Stimulated activated CD4-positive, alpha-beta T cell treated with anti-CD3 and anti-CD28 coated beads, Interleukin-2, amount 100 ng/mL, for 24 hours (primary cell): ENCODE results near the gene RAP2A.

Source experiments
- DNase-seq, 2 donors: peaks; one replicate each; pipeline ENCODE4 v3.0.0-alpha.2; 2020

RAP2A gene

GRCh38 chr13:97433727-97434396, at the start of gene RAP2A:
Gene RAP2A, plus strand, starts transcription at chr13:97434169. Its CDS starts 302 bp downstream, at chr13:97434471.
- DNase-seq = peak; percentile 87 to 89

GRCh38 chr13:97384371-97384770, 49.6 kb upstream of the RAP2A start:
- DNase-seq = no peak

GRCh38 chr13:97385146-97385545, 48.8 kb upstream of the RAP2A start:
- no peak for DNase-seq

GRCh38 chr13:97385854-97386253, 48.1 kb upstream of the RAP2A start:
- no peak for DNase-seq

GRCh38 chr13:97386801-97387484, 47.0 kb upstream of the RAP2A start:
- DNase-seq = peak in 1 of 2 donors; percentile 2

GRCh38 chr13:97387485-97387839, 46.5 kb upstream of the RAP2A start:
- no peak for DNase-seq

GRCh38 chr13:97387890-97388289, 46.1 kb upstream of the RAP2A start:
- no peak for DNase-seq

GRCh38 chr13:97388373-97388772, 45.6 kb upstream of the RAP2A start:
- no peak for DNase-seq

GRCh38 chr13:97390941-97391600, 42.9 kb upstream of the RAP2A start:
- no peak for DNase-seq

- DNase-seq = no peak
Observed at GRCh38 chr13:97392020-97392419, 41.9 kb upstream of the RAP2A start.

GRCh38 chr13:97394542-97394941, 39.4 kb upstream of the RAP2A start:
- DNase-seq = no peak

- no peak for DNase-seq
Observed at GRCh38 chr13:97395447-97396136, 38.4 kb upstream of the RAP2A start.

- no peak for DNase-seq
Observed at GRCh38 chr13:97397267-97397666, 36.7 kb upstream of the RAP2A start.

GRCh38 chr13:97401421-97401820, 32.5 kb upstream of the RAP2A start:
- no peak for DNase-seq

- DNase-seq = no peak
Observed at GRCh38 chr13:97403893-97404750, 29.8 kb upstream of the RAP2A start.

- no peak for DNase-seq
Observed at GRCh38 chr13:97407540-97407939, 26.4 kb upstream of the RAP2A start.

GRCh38 chr13:97408938-97409337, 25.0 kb upstream of the RAP2A start:
- DNase-seq = no peak

- no peak for DNase-seq
Observed at GRCh38 chr13:97411984-97412383, 22.0 kb upstream of the RAP2A start.

GRCh38 chr13:97413694-97414093, 20.3 kb upstream of the RAP2A start:
- DNase-seq = no peak

- no peak for DNase-seq
Observed at GRCh38 chr13:97414392-97414791, 19.6 kb upstream of the RAP2A start.

- no peak for DNase-seq
Observed at GRCh38 chr13:97417698-97418097, 16.3 kb upstream of the RAP2A start.
